Stomach (tissue), 4 donors: Measurements from ENCODE around the gene CLTRN.

Source experiments
- CTCF ChIP-seq, 7 experiments: fragments of 450-650 bp in 4 of 7; fragments of 200-600 bp in 3 of 7; sonication (generic) in 3 of 7; IDR thresholded peaks; one replicate each; pipeline ENCODE4 v1.5.1; 2016 to 2019; ENCODE audit warnings: antibody characterized with exemption in 7 of 7, control low read depth in 2 of 7, mild to moderate bottlenecking in 1 of 7
- EP300 ChIP-seq: sonication (generic); formaldehyde crosslinking; IDR thresholded peaks from one replicate; pipeline ENCODE4 v1.6.1; 2017; ENCODE audit warnings: antibody characterized with exemption

GRCh38 chrX:15599461-15599860, 65.1 kb downstream of the CLTRN start:
- TF ChIP-seq EP300 (no peak), CTCF (IDR thresholded peaks at IDR 0.05) (no peak)
